ENCODE data around the gene PLCXD3.

GRCh38 chr5:41399839-41400238, 110.6 kb downstream of the PLCXD3 start:
- TF ChIP-seq CTCF (IDR thresholded peaks at IDR 0.05; ENCODE audit: low read depth, low read length), result no peak
- TF ChIP-seq EZH2phosphoT487 (IDR thresholded peaks at IDR 0.05; ENCODE audit: low read depth), result no peak
